ENCODE measurements around the gene SDCBP2. TPM values are rescaled to one million over a fixed set of nuclear protein-coding genes. Genes with fewer than 3 reads are reported as not detected.

Gene SDCBP2, protein sequence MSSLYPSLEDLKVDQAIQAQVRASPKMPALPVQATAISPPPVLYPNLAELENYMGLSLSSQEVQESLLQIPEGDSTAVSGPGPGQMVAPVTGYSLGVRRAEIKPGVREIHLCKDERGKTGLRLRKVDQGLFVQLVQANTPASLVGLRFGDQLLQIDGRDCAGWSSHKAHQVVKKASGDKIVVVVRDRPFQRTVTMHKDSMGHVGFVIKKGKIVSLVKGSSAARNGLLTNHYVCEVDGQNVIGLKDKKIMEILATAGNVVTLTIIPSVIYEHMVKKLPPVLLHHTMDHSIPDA
- 3.2 and 8.1 TPM in 2 replicates for total RNA-seq

DNA sequence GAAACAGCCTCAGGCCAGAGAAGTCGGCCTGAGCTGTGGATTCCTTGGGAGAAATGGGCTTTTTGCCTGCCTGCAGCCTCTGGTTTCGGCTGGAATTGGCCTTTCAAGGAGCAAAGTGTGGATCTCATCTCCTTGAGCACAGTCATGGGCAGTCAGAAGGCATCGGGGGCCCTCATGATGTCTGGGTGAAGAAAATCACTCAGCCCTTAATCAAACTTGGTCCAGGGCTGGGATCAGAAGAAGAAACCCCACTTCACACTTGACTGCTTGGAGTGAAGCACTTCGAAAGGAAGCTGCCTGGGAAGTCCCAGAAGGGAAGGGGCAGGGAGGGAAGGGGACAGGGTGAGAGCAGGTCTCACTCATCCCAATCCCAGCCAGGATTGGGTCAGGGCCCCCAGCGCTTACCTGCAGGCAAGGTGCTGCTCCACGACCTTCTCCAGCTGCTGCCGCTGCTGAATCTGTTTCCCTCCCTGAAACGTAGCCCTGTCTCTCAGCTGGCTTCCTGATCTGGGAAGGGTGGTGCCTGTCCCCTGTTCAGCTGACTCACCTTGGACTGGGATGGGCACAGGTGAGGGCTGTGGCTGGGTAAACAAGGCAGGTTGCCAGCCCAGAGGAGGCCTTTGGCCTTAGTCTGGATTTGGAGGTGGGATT lies at the start of gene SDCBP2:
SDCBP2 (minus strand) TSS at position 460 of the 651 bp plus-strand sequence. CDS start 8,723 bp downstream, outside the sequence.

DNA sequence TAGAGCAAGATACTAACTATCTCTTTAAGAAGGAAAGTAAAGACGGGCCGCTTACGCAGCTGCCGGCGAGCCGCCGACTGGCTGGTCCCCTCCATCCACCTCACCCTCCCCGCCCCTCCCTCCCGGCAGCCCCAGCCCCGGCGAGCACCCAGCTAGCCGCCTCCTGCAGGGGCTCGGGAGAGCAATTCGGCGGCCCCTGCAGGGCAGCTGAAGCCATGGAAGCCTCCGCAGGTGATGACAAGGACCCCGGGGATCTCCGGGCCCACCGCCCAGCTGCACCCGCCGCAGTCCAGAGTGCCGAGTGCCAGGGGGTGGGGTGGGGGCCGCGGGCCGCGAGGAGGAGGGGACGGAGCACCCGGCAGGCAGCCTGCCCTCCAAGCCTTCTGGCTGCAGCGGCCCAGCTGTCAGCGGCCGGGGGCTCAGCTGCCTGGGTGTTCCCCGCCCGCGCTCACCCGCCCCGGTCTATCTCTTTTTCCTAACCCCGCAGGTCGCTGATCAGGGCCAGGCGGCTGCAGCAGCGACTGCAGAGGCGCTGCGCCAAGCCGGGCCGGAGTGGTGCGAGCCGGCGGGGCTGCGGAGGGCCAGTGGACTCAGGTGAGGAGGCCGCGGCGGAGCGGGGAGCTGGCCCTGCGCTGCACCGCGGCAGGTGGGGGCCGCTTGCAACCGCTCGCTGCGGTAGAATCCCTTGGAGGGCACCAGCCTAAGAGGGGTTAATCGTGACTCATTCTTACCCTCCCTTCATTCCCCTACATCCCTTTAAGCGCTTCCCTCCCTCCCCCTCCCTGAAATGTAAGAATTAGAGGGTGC lies 62.6 kb downstream of the SDCBP2 start, which contains the start of gene SNPH:
SNPH (plus strand) TSS at position 128 of the 807 bp plus-strand sequence. CDS start 29,946 bp downstream, outside the sequence.

Other genes starting within 250 kb of the SDCBP2 start
- gene PSMF1, start 210.5 kb downstream of the SDCBP2 start, total RNA-seq, result 22.1 and 29.0 TPM in 2 replicates
- gene TMEM74B, start 144.2 kb downstream of the SDCBP2 start, total RNA-seq, result 1.2 and 1.6 TPM in 2 replicates
- 0.09 TPM in 1 of 2 replicates, not detected in the other for gene C20orf202, start 125.7 kb downstream of the SDCBP2 start, total RNA-seq
- under 0.01 and 0.09 TPM in 2 replicates for gene RAD21L1, start 103.1 kb downstream of the SDCBP2 start, total RNA-seq
- 7.6 and 11.5 TPM in 2 replicates for gene SNPH, start 62.8 kb downstream of the SDCBP2 start, total RNA-seq
- 269 and 330 TPM in 2 replicates for gene FKBP1A, start 63.9 kb upstream of the SDCBP2 start, total RNA-seq
- 29.2 and 34.0 TPM in 2 replicates for gene NSFL1C, start 137.7 kb upstream of the SDCBP2 start, total RNA-seq
- 0.47 and 3.2 TPM in 2 replicates for gene SIRPB2, start 162.3 kb upstream of the SDCBP2 start, total RNA-seq
- gene SIRPD, start 228.6 kb upstream of the SDCBP2 start, total RNA-seq, result 0.09 TPM in 1 of 2 replicates, not detected in the other